Measurements from ENCODE around the gene HPN. TPM values are rescaled to one million over a fixed set of nuclear protein-coding genes. Genes with fewer than 3 reads are reported as not detected.

HPN gene
- total and polyA plus RNA-seq, 2 experiments from 2014 or later: 150 to 241 TPM

GRCh38 chr19:35054626-35055025, 13.1 kb downstream of the HPN start:
- Histone ChIP-seq H3K4me2 (no peak overlapping the region), H2AFZ (no peak overlapping the region), H3K9me3 (ENCODE audit: low read depth) (no peaks in the 10 kb centered on the region), H3K27ac (no peak overlapping the region), H4K20me1 (ENCODE audit: insufficient read depth, poor library complexity, severe bottlenecking) (no peaks in the 10 kb centered on the region), H3K9me2 (replicated peaks; ENCODE audit: insufficient read depth) (no peaks in the 10 kb centered on the region), H3K79me2 (no peaks in the 10 kb centered on the region), H3K27me3 (no peaks in the 10 kb centered on the region), H3K36me3 (replicated peaks; ENCODE audit: insufficient read depth, low read depth) (no peaks in the 10 kb centered on the region), H3K4me3 (no peak overlapping the region), H3K4me1 (ENCODE audit: insufficient read depth) (no peaks in the 10 kb centered on the region)
- WGBS (ENCODE audit: low lambda C conversion rate, missing lambda C conversion rate): 94% methylated on average over 9 of the region's 9 CpGs
- TF ChIP-seq EZH2phosphoT487 (IDR thresholded peaks at IDR 0.05; ENCODE audit: low read depth, severe bottlenecking, unreplicated experiment) (no peak), CTCF (IDR thresholded peaks at IDR 0.05; ENCODE audit: poor library complexity) (no peak), EZH2 (IDR thresholded peaks at IDR 0.05; ENCODE audit: borderline replicate concordance) (no peak)
- DNase-seq (ENCODE audit: low spot score): no peak

GRCh38 chr19:35055715-35056179, 14.2 kb downstream of the HPN start:
- Histone ChIP-seq H3K27ac (no peak overlapping the region), H3K36me3 (replicated peaks; ENCODE audit: insufficient read depth, low read depth) (no peaks in the 10 kb centered on the region), H3K79me2 (no peaks in the 10 kb centered on the region), H4K20me1 (ENCODE audit: insufficient read depth, poor library complexity, severe bottlenecking) (no peaks in the 10 kb centered on the region), H3K4me3 (no peak overlapping the region), H3K4me1 (ENCODE audit: insufficient read depth) (no peaks in the 10 kb centered on the region), H2AFZ (no peak overlapping the region), H3K27me3 (no peaks in the 10 kb centered on the region), H3K9me2 (replicated peaks; ENCODE audit: insufficient read depth) (no peaks in the 10 kb centered on the region), H3K9me3 (ENCODE audit: low read depth) (no peaks in the 10 kb centered on the region), H3K4me2 (no peak overlapping the region)
- peak; percentile 47 for DNase-seq (ENCODE audit: low spot score)
- TF ChIP-seq EZH2 (IDR thresholded peaks at IDR 0.05; ENCODE audit: borderline replicate concordance) (no peak), CTCF (IDR thresholded peaks at IDR 0.05; ENCODE audit: poor library complexity) (peak; percentile 43), EZH2phosphoT487 (IDR thresholded peaks at IDR 0.05; ENCODE audit: low read depth, severe bottlenecking, unreplicated experiment) (no peak)
- WGBS (ENCODE audit: low lambda C conversion rate, missing lambda C conversion rate): 40% methylated on average over 3 of the region's 3 CpGs

GRCh38 chr19:35056513-35057063, 15.1 kb downstream of the HPN start:
- Histone ChIP-seq H2AFZ (no peak overlapping the region), H3K9me3 (ENCODE audit: low read depth) (no peaks in the 10 kb centered on the region), H3K27ac (no peak overlapping the region), H3K36me3 (replicated peaks; ENCODE audit: insufficient read depth, low read depth) (no peaks in the 10 kb centered on the region), H3K4me3 (no peak overlapping the region), H3K4me1 (ENCODE audit: insufficient read depth) (no peaks in the 10 kb centered on the region), H3K9me2 (replicated peaks; ENCODE audit: insufficient read depth) (no peaks in the 10 kb centered on the region), H3K4me2 (no peak overlapping the region), H4K20me1 (ENCODE audit: insufficient read depth, poor library complexity, severe bottlenecking) (no peaks in the 10 kb centered on the region), H3K27me3 (no peaks in the 10 kb centered on the region), H3K79me2 (no peaks in the 10 kb centered on the region)
- WGBS (ENCODE audit: low lambda C conversion rate, missing lambda C conversion rate): 76% methylated on average over 6 of the region's 6 CpGs
- no peak for TF ChIP-seq EZH2phosphoT487 (IDR thresholded peaks at IDR 0.05; ENCODE audit: low read depth, severe bottlenecking, unreplicated experiment)
- no peak for TF ChIP-seq CTCF (IDR thresholded peaks at IDR 0.05; ENCODE audit: poor library complexity)
- no peak for TF ChIP-seq EZH2 (IDR thresholded peaks at IDR 0.05; ENCODE audit: borderline replicate concordance)
- no peak for DNase-seq (ENCODE audit: low spot score)
